ENCODE results near the gene NTRK3.

DNA sequence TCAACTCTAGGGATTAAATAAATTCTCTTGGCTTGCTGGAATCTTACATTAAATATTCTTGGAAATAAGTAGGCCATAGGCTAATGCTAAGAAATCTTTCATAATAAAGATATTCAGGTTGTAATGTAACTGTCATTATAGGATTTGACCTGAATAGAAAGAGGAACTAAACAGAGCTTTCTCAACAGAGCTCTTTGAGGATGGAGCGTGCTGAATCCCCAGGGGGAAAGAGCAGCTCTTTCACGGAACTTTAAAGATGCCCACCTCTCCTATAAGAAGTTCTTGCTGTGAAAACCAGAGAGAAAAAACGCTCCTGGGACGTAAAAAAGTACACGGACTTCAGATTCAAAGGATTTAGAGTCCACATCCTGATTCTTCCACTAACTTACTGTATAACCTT lies 77.9 kb downstream of the NTRK3 start:
- no peak for TF ChIP-seq RAD21 (IDR thresholded peaks at IDR 0.05 in 1 of 2, conservative IDR thresholded peaks at IDR 0.05 in 1 of 2; ENCODE audit: low read depth in 2 of 2, low read length in 2 of 2)
- TF ChIP-seq CTCF (IDR thresholded peaks at IDR 0.05; ENCODE audit: control extremely low read depth in 1 of 3, insufficient read depth in 1 of 3, low read depth in 1 of 3, low read length in 3 of 3) = no peak
- no peak for TF ChIP-seq EP300 (IDR thresholded peaks at IDR 0.05; ENCODE audit: borderline replicate concordance in 1 of 2, low read depth in 2 of 2, low read length in 2 of 2)
- no peak for TF ChIP-seq USF2 (IDR thresholded peaks at IDR 0.05; ENCODE audit: low read length)
- TF ChIP-seq GABPA (IDR thresholded peaks at IDR 0.05; ENCODE audit: borderline replicate concordance, insufficient read depth, low read length) = no peak
- TF ChIP-seq NANOG (IDR thresholded peaks at IDR 0.05; ENCODE audit: insufficient read depth, low read depth, low read length, poor library complexity, severe bottlenecking) = no peak
- TF ChIP-seq SP1 (IDR thresholded peaks at IDR 0.05; ENCODE audit: low read depth, low read length) = no peak
- TF ChIP-seq BRCA1 (IDR thresholded peaks at IDR 0.05; ENCODE audit: low read depth, low read length) = no peak
- TF ChIP-seq SUZ12 (IDR thresholded peaks at IDR 0.05; ENCODE audit: low read length) = no peak
- no peak for TF ChIP-seq TAF1 (IDR thresholded peaks at IDR 0.05; ENCODE audit: low read depth, low read length)
- no peak for TF ChIP-seq CHD2 (IDR thresholded peaks at IDR 0.05; ENCODE audit: low read length)
